HG02642 (cell line): ENCODE results near the gene UGT1A7.
"Not testable (repeated sequence)": the region's sequence is repeated elsewhere in the genome, so short reads cannot be mapped to it uniquely, and the experiment has no call there.

Experiments
- ATAC-seq: cut with Tn5 transposase; IDR thresholded peaks from one replicate; pipeline ENCODE4 v1.9.1; 2021; ENCODE audit warnings: mild to moderate bottlenecking; ENCODE audit not compliant: unreplicated experiment, poor library complexity

The UGT1A7 gene

GRCh38 chr2:233679196-233679595 is 2.5 kb upstream of the UGT1A7 start:
- no peak for ATAC-seq

DNA sequence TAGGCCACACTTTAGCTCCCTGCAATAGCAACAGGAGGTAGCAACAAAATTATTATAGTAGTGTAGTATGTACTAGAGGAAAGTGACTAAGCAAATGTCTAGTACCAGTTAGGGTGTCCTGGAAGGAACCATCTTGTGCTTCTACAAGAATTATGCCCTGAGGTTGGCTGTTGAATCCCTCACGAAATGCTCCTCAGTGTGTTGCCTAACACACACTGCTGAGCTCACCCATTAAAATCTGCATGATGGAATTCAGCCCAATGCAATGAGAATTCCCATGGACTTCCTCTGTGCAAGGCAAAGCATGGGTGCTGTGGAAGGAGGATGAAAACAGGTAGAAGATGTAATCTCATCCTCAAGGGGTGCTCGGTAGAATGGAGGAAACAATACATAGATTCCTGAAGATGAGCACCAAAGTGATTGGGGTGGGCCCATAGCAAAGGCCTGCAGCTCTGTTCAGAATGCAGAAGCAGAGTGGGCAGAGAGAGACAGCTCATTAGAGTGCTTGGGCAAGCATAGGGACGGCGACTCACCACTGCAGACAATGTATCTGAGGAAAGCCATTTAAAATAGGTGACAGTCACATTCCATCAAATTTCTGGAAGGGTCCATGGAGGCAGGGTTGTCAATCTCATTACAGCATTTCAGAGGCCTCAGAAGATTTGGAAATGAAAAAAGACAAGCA is 1.2 kb upstream of the UGT1A7 start:
- ATAC-seq: no peak

GRCh38 chr2:233684640-233685039 is 2.9 kb downstream of the UGT1A7 start:
- no peak for ATAC-seq

DNA sequence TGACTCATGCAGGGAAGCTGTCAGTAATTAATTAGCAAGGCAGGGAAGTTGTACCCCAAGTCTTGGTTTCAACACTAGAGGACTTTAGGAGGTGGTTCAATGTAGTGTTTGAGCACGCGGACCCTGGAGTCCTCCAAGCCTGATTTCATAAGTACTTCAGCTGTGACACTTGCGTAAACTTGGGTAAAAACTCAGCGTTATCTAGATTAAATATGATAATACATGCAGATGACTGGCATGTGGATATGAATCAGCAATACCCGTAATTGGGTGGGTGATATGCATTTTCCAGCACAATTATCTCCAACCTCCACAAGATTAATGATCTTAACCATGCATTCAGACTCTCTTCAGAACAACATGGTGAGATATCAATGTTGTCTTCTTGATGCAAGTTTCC is 5.2 kb downstream of the UGT1A7 start:
- ATAC-seq: no peak

DNA sequence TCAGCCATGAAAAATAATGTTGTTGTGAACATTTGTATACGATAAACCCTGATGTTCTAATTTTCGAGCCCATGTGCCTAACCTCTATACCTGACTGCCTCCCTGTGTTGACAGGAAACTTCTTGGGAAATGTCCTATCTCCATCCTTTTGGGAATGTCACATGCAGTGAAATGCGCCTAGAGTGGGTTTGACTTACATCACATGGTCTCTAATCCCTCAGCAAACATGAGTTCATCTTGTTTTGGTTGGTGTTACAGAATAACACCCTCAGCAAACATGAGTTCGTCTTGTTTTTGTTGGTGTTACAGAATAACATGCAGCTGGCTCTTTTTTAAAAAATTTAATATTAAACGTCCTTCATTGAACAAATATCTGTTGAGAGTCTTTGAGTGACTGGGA is 6.6 kb downstream of the UGT1A7 start:
- no peak for ATAC-seq

GRCh38 chr2:233689031-233689430 is 7.3 kb downstream of the UGT1A7 start:
- ATAC-seq: no peak

- no peak for ATAC-seq
Measured at GRCh38 chr2:233689501-233689900, 7.8 kb downstream of the UGT1A7 start.

GRCh38 chr2:233690444-233690843 is 8.7 kb downstream of the UGT1A7 start:
- no peak for ATAC-seq

DNA sequence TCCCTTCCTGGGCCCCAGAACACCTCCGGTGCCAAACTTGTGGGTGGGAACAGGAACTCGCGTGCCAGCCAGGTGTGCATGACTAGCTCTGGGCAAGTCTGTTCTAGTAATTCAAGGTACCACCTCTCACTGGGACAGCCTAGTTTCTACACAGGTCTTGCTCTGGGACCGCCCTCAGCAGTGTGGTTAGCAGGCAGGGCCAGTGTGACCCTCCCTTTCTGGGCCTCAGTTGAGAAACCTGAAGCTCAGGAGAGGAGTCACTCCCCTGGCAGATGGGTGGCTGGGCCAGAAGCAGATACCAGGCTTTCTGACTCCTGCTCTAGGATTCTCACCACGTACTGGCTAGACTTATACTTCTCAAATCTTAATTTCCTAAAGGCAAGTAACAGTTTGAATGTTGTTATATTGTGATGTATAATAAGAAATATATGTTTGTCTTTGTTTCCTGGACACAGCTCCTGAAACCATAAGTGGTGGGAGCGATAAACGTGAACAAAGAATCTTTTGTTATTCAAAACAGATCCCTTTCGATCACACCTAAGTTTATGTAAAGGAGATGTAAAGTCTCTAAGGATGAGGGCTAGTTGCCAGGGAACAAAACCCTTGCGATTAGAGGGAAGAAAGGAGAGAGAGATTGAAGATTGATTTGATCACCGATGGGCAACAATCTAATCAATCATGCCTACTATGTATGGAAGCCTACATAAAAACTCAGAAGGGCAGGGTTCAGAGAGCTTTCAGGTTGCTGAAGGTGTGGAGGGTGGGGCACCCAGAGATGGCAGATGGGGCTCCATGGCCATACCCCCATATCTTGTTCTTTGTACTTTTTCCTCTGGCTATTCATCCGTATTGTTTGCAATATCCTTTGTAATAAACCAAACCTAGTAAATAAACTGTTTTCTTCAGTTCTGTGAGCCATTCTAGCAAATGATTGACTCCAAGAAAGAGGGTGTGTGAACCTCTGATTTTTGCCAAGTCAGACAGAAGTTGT is 10.0 kb downstream of the UGT1A7 start:
- no peak for ATAC-seq

DNA sequence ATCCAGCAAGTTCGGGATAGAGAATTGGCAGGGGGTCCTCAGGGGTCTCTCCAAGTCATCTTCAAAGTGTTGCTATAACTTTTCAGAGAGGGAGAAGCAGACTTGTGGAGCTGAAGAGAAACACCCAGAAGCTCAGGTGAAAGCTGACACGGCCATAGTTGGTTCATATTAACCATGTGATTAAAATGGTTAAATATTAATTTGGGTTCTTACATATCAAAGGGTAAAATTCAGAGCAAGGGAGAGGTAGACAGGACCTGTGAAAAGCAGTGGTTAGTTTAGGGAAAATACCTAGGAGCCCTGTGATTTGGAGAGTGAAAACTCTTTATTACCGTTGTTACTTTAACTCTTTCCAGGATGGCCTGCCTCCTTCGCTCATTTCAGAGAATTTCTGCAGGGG is 10.9 kb downstream of the UGT1A7 start, which contains the start of gene UGT1A6:
Gene UGT1A6, plus strand, starts transcription at position 243 of the 400 bp plus-strand sequence. Its CDS starts 115 bp downstream, at position 358.
- ATAC-seq: no peak

DNA sequence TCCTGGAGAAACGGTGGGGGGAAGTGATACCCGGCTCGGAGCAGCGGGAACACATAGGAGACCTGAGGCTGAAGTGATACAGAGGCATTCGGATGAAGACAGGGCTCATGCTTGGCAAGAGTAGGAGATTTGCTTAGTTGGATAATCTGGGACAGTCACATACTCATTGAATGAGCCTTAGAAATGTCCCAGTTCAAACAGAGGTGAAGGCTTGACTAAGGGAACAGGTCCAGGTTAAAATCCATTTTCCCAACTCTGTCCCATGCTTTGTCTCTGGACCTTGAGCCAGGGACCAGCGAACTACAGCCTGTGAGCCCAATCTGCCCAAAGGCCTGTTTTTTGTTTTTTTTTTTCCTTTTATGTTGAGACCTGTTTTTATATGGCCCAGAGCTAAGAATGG is 12.3 kb downstream of the UGT1A7 start:
- ATAC-seq: no peak

GRCh38 chr2:233698740-233699139 is 17.0 kb downstream of the UGT1A7 start:
- ATAC-seq: no peak

DNA sequence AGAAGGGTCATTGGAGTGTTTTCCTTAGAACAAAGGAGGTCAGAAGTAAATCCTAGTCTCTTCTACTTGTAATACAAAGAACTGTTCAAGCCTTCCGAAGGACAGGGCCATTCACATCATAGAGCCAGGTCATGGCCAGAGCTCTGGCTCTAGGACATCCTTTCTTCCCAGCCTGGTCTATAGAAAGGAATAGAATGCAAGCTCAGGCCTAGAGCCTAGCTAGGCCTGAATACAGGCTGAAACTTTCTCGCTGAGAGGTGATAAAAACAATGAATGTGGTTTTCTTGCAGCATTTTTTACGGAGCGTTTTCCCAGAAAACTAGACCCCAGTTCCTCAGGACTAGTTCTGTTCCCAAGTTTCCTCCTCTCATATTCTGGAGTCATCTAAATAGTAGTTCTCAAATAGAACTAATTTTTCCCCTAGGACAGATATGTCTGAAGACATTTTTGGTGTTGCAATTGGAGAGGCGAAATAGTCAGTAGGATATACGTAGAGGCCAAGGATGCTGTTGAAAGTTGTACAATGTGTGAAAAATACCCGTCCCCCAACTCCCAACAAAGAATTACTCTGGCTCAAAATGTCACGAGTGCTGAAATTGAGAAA is 17.8 kb downstream of the UGT1A7 start:
- no peak for ATAC-seq

GRCh38 chr2:233700028-233700635 is 18.4 kb downstream of the UGT1A7 start:
- ATAC-seq: no peak

- not testable (repeated sequence) for ATAC-seq
Measured at GRCh38 chr2:233700842-233701241, 19.1 kb downstream of the UGT1A7 start.

DNA sequence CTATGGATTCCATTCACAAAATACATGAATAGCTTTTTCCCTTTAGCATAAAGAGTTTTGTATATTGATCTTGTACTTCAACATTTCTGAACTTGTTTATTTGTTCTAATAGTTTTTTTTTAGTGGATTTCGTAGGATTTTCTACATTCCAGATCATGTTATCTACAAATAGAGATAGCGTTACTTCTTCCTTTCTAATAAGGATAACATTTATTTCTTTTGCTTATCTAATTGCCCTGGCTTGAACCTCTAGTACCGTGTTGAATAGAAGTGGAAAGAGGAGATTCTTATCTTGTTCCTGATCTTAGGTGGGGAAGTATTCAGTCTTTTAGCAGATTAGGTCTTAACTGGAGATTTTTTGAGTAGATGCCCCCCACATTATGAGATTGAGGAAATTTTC is 20.5 kb downstream of the UGT1A7 start:
- no peak for ATAC-seq

DNA sequence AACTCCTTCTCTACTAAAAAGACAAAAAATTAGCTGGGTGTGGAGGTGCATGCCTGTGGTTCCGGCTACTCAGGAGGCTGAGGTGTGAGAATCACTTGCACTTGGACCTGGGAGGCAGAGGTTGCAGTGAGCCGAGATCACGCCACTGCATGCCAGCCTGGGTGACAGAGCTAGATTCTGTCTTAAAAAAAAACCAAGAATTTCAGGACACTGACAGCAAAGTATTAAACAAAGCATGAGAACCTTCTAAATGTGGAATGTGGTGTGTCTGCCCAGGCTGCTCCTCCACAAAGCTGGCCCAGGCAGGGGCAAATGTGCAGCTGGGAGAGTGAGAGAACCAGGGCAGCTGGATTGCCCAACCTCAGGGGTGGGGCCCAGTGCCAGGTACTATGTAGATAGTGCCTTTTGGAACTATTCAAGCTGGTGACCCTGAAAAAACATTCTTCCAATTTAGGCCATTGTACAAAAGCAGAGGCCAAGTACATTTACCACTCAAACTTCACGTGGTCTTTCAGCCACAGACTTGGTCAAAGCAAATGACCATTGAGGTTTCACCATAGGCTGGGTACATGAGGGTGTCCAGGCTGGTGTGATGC is 24.3 kb downstream of the UGT1A7 start:
- no peak for ATAC-seq

DNA sequence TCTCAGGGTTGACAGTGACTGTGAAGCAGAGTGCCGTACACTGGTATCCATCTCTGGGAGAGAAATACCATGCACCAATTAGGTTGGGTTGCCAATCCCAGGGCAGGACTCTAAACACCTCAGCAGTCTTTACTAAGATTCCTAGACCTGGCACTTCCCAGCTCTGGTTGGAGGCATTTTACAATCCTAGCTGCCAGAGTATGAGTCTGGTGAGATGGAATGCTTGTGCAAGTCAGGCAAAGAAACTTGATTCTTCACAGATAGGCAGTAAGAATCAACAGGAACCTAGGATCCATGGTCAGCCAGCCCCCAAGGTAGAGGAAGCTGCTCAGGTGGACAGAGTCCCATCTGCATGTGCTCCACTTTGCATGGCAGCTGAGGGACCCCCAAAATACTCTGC is 25.0 kb downstream of the UGT1A7 start:
- no peak for ATAC-seq

DNA sequence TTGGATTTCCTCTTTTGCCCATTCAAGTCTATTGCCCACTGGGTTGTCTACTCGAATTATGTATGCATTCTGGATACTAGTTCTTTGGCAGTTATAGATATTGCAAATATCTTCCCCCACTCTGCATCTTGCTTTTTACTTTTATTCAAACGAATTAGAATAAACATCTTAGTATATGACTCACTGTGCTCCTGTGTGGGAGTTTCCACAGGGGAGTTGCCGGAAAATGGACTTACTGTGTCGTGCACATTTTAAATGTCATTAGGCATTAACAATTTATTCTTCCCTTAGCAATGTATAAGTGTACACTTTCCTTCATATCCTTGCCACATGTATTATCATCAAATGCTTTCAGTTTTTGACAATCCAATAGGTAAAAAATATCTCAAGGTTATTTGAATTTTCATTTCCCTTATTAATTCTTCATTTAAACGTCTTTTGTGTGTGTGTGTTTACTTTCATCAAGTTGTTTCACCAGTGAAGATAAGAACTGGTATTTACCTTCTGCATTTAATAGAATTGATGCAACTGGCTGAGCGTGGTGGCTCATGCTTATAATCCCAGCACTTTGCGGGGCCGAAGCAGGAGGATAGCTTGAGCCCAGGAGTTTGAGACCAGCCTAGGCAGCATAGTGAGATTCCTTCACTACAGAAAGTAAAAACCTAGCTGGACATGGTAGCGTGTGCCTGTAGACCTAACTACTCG is 26.4 kb downstream of the UGT1A7 start:
- no peak for ATAC-seq

DNA sequence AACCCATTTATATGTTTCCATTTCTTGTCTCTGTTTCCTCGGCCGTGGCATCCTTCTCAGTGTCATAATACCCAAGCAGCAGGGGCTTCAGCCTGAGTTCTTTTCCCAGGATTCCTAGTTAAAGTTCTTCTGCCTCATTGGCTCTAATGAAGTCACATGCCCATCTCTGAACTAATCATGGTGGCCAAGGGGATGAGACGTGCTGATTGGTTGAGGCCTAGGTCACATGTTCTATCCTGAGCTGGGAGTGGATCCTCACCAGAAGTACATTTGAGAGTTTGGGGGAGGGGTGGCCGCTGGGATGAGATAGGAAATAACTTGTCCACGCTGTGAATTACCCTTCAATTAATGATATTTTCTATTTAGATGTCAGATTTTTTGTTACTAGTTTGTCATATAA is 27.2 kb downstream of the UGT1A7 start:
- ATAC-seq: no peak
